ENCODE measurements around the gene PGM2.

Gene PGM2

DNA sequence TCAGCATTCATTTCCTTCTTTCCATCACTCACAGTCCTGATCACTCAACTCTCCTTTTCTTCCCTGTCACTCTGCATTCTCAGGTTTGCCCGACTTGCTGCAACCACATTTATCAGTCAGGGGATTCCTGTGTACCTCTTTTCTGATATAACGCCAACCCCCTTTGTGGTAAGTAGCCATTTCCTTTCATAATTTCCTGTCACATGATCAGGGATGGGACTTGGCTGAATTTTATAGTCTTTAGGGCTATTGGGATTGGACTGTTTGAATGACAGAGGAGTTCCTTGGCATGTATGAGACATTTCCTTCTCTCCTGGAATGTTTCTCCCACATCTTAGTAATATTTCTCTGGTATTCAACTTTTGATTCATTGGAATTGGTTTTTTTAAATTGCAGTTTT lies 11.0 kb downstream of the PGM2 start:
- H3K27me3 ChIP-seq (ENCODE audit: control insufficient read depth, insufficient read depth, low read length): no peaks in the 10 kb centered on the region
- H3K4me1 ChIP-seq (ENCODE audit: control insufficient read depth, low read depth, low read length): no peaks in the 10 kb centered on the region
- no peak overlapping the region for H3K9ac ChIP-seq (ENCODE audit: low read length)
- H3K4me3 ChIP-seq (ENCODE audit: low read length): no peak overlapping the region
- H3K27ac ChIP-seq (ENCODE audit: low read length): no peak overlapping the region
- H3K9me3 ChIP-seq (ENCODE audit: control insufficient read depth, low read depth, low read length): no peaks in the 10 kb centered on the region
- H3K36me3 ChIP-seq (ENCODE audit: control insufficient read depth, low read depth, low read length): peaks cover 37% of the 10 kb centered on the region

DNA sequence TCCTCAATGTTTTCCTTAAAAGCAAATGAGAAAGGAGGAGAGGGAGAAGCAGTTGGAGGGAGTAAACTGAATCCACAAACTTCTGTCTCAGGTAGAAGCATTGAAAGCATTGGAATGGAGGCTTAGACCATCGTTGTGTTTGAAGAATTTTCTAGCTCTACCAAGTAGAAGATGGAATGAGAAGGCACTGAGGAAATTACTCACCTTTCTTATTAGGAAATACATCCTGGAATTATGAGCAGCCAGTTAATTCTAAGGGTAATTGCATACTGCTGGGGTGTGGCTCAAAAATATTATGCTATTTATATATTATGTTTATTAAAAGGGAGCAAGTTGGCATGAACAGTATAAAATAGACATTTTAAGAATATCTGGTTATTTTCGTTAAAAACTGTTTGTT lies 12.9 kb downstream of the PGM2 start:
- no peak overlapping the region for H3K9ac ChIP-seq (ENCODE audit: low read length)
- H3K27me3 ChIP-seq (ENCODE audit: control insufficient read depth, insufficient read depth, low read length): no peaks in the 10 kb centered on the region
- H3K27ac ChIP-seq (ENCODE audit: low read length): no peak overlapping the region
- H3K4me3 ChIP-seq (ENCODE audit: low read length): no peak overlapping the region
- H3K4me1 ChIP-seq (ENCODE audit: control insufficient read depth, low read depth, low read length): no peaks in the 10 kb centered on the region
- H3K36me3 ChIP-seq (ENCODE audit: control insufficient read depth, low read depth, low read length): peaks cover 37% of the 10 kb centered on the region
- no peaks in the 10 kb centered on the region for H3K9me3 ChIP-seq (ENCODE audit: control insufficient read depth, low read depth, low read length)

DNA sequence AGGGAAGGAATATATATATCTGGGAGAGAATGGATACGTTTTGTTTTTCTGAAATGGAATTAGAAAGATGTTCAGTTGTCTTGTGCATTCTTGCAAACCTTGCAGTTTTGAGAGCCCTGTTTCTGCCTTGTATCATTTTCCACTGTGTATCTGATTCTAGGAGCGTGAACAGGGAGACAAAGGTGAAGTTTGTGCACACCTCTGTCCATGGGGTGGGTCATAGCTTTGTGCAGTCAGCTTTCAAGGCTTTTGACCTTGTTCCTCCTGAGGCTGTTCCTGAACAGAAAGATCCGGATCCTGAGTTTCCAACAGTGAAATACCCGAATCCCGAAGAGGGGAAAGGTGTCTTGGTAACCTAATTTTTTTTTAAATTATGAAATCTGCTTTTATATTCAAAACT lies 17.7 kb downstream of the PGM2 start:
- Histone ChIP-seq H3K27ac (ENCODE audit: low read length) (no peak overlapping the region), H3K4me3 (ENCODE audit: low read length) (no peak overlapping the region), H3K27me3 (ENCODE audit: control insufficient read depth, insufficient read depth, low read length) (no peaks in the 10 kb centered on the region), H3K9me3 (ENCODE audit: control insufficient read depth, low read depth, low read length) (no peaks in the 10 kb centered on the region), H3K4me1 (ENCODE audit: control insufficient read depth, low read depth, low read length) (no peaks in the 10 kb centered on the region), H3K36me3 (ENCODE audit: control insufficient read depth, low read depth, low read length) (peaks cover 33% of the 10 kb centered on the region), H3K9ac (ENCODE audit: low read length) (no peak overlapping the region)

- Histone ChIP-seq H3K4me1 (ENCODE audit: control insufficient read depth, low read depth, low read length) (no peaks in the 10 kb centered on the region), H3K27ac (ENCODE audit: low read length) (no peak overlapping the region), H3K27me3 (ENCODE audit: control insufficient read depth, insufficient read depth, low read length) (no peaks in the 10 kb centered on the region), H3K9me3 (ENCODE audit: control insufficient read depth, low read depth, low read length) (no peaks in the 10 kb centered on the region), H3K9ac (ENCODE audit: low read length) (no peak overlapping the region), H3K36me3 (ENCODE audit: control insufficient read depth, low read depth, low read length) (peaks cover 29% of the 10 kb centered on the region), H3K4me3 (ENCODE audit: low read length) (no peak overlapping the region)
These were observed 18.7 kb downstream of the PGM2 start for GRCh38 chr4:37845201-37845600.

- H3K4me1 ChIP-seq (ENCODE audit: control insufficient read depth, low read depth, low read length): no peaks in the 10 kb centered on the region
- no peak overlapping the region for H3K9ac ChIP-seq (ENCODE audit: low read length)
- H3K4me3 ChIP-seq (ENCODE audit: low read length): no peak overlapping the region
- peaks cover 26% of the 10 kb centered on the region for H3K36me3 ChIP-seq (ENCODE audit: control insufficient read depth, low read depth, low read length)
- no peak overlapping the region for H3K27ac ChIP-seq (ENCODE audit: low read length)
- H3K9me3 ChIP-seq (ENCODE audit: control insufficient read depth, low read depth, low read length): no peaks in the 10 kb centered on the region
- no peaks in the 10 kb centered on the region for H3K27me3 ChIP-seq (ENCODE audit: control insufficient read depth, insufficient read depth, low read length)
These were observed 20.9 kb downstream of the PGM2 start for GRCh38 chr4:37847311-37847884.

DNA sequence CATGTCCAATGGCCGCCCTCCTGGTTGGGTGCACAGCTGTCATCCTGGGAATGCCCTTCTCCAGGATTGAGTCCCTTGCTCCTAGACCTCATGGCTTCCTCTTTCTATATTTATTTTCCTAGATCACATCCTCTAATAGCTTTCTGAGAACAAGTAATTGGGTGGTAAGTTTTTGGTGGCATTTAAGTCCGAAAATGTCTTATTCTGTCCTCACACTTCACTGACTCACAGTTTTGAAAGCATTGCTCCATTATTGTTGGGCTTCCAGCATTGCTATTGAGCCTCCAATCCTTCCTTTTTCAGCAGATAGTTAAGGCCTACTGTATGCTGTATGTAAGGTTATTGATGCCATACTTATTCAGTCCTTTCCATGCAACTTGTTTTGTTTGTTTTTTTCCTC lies 25.9 kb downstream of the PGM2 start:
- no peaks in the 10 kb centered on the region for H3K4me1 ChIP-seq (ENCODE audit: control insufficient read depth, low read depth, low read length)
- no peak overlapping the region for H3K4me3 ChIP-seq (ENCODE audit: low read length)
- no peak overlapping the region for H3K27ac ChIP-seq (ENCODE audit: low read length)
- H3K27me3 ChIP-seq (ENCODE audit: control insufficient read depth, insufficient read depth, low read length): no peaks in the 10 kb centered on the region
- H3K9me3 ChIP-seq (ENCODE audit: control insufficient read depth, low read depth, low read length): no peaks in the 10 kb centered on the region
- no peak overlapping the region for H3K9ac ChIP-seq (ENCODE audit: low read length)
- H3K36me3 ChIP-seq (ENCODE audit: control insufficient read depth, low read depth, low read length): peaks cover 15% of the 10 kb centered on the region

DNA sequence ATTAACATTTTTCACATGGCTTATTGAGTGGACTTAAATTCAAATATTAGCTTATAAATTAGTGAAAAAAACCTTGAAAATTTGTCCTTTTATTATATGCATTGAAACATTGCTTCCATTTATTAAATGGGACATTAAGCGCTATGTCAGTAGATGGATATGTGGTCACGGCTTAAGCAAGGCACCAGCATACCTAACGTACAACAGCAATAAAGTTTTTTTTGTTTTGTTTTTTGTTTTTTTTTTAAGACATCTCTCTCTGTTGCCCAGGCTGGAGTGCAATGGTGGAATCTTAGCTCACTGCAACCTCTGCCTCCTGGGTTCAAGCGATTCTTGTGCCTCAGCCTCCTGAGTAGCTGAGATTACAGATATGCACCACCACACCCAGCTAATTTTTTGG lies 31.6 kb downstream of the PGM2 start:
- Histone ChIP-seq H3K9me3 (ENCODE audit: control insufficient read depth, low read depth, low read length) (no peaks in the 10 kb centered on the region), H3K36me3 (ENCODE audit: control insufficient read depth, low read depth, low read length) (peaks cover 9% of the 10 kb centered on the region)

GRCh38 chr4:37858872-37859271 lies 32.4 kb downstream of the PGM2 start:
- H3K36me3 ChIP-seq (ENCODE audit: control insufficient read depth, low read depth, low read length): peaks cover 9% of the 10 kb centered on the region

More for the DNA sequence above, 31.6 kb downstream of the PGM2 start:
- H3K4me1 ChIP-seq (ENCODE audit: control insufficient read depth, low read depth, low read length): no peaks in the 10 kb centered on the region
- H3K4me3 ChIP-seq (ENCODE audit: low read length): no peak overlapping the region
- no peak overlapping the region for H3K9ac ChIP-seq (ENCODE audit: low read length)
- no peak overlapping the region for H3K27ac ChIP-seq (ENCODE audit: low read length)
- H3K27me3 ChIP-seq (ENCODE audit: control insufficient read depth, insufficient read depth, low read length): no peaks in the 10 kb centered on the region

GRCh38 chr4:37860266-37860665 lies 33.8 kb downstream of the PGM2 start:
- H3K27ac ChIP-seq (ENCODE audit: low read length): no peak overlapping the region
- no peaks in the 10 kb centered on the region for H3K27me3 ChIP-seq (ENCODE audit: control insufficient read depth, insufficient read depth, low read length)
- no peak overlapping the region for H3K9ac ChIP-seq (ENCODE audit: low read length)
- no peak overlapping the region for H3K4me3 ChIP-seq (ENCODE audit: low read length)
- H3K9me3 ChIP-seq (ENCODE audit: control insufficient read depth, low read depth, low read length): no peaks in the 10 kb centered on the region
- H3K36me3 ChIP-seq (ENCODE audit: control insufficient read depth, low read depth, low read length): peaks cover 9% of the 10 kb centered on the region
- H3K4me1 ChIP-seq (ENCODE audit: control insufficient read depth, low read depth, low read length): no peaks in the 10 kb centered on the region

More at GRCh38 chr4:37858872-37859271, 32.4 kb downstream of the PGM2 start:
- Histone ChIP-seq H3K27ac (ENCODE audit: low read length) (no peak overlapping the region), H3K9ac (ENCODE audit: low read length) (no peak overlapping the region), H3K9me3 (ENCODE audit: control insufficient read depth, low read depth, low read length) (no peaks in the 10 kb centered on the region), H3K27me3 (ENCODE audit: control insufficient read depth, insufficient read depth, low read length) (no peaks in the 10 kb centered on the region), H3K4me1 (ENCODE audit: control insufficient read depth, low read depth, low read length) (no peaks in the 10 kb centered on the region), H3K4me3 (ENCODE audit: low read length) (no peak overlapping the region)

DNA sequence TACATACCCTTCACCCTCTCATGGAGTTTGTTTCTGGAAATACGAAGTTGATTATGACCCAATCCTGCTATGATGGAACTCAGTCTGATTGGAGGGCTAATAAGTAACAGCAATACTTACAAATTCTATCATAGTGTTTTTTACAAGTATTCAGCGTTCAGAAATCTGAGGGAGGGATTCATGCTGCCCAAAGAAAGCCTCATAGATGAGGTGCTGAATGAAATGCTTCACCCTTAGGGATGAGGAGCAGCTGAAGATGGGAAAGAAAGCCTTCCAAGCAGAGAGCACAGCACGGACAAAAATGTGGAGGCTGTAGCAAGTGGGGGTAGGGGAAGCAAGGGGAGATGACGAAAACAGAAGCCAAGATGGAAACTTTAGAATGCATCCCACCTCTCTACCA lies 36.5 kb downstream of the PGM2 start:
- Histone ChIP-seq H3K9me3 (ENCODE audit: control insufficient read depth, low read depth, low read length) (no peaks in the 10 kb centered on the region), H3K4me3 (ENCODE audit: low read length) (no peak overlapping the region), H3K27ac (ENCODE audit: low read length) (no peak overlapping the region), H3K36me3 (ENCODE audit: control insufficient read depth, low read depth, low read length) (peaks cover 6% of the 10 kb centered on the region), H3K27me3 (ENCODE audit: control insufficient read depth, insufficient read depth, low read length) (no peaks in the 10 kb centered on the region), H3K4me1 (ENCODE audit: control insufficient read depth, low read depth, low read length) (no peaks in the 10 kb centered on the region), H3K9ac (ENCODE audit: low read length) (no peak overlapping the region)

DNA sequence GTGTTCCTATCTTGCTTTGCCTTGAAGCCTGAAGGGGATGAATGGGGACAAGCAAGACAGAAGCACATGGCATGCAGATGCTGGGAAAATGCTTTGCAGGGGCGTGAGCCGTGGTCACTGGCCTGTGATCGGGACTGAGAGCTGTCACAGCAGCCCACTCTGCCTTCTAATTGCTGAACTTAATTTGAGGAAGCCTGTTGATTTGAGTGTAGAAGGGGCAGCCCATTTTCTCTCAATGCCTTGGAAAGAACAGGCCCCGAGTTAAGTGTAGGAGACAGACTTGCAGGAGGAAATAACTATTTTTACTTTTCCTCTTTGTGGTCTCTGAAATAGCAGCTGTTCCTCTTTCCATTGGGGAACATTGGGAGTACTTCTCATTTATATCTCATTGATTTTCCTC lies 38.3 kb downstream of the PGM2 start:
- no peaks in the 10 kb centered on the region for H3K4me1 ChIP-seq (ENCODE audit: control insufficient read depth, low read depth, low read length)
- H3K27me3 ChIP-seq (ENCODE audit: control insufficient read depth, insufficient read depth, low read length): no peaks in the 10 kb centered on the region
- H3K36me3 ChIP-seq (ENCODE audit: control insufficient read depth, low read depth, low read length): peaks cover 6% of the 10 kb centered on the region
- no peaks in the 10 kb centered on the region for H3K9me3 ChIP-seq (ENCODE audit: control insufficient read depth, low read depth, low read length)
- no peak overlapping the region for H3K4me3 ChIP-seq (ENCODE audit: low read length)
- no peak overlapping the region for H3K9ac ChIP-seq (ENCODE audit: low read length)
- H3K27ac ChIP-seq (ENCODE audit: low read length): no peak overlapping the region

GRCh38 chr4:37865450-37865849 lies 39.0 kb downstream of the PGM2 start:
- no peaks in the 10 kb centered on the region for H3K9me3 ChIP-seq (ENCODE audit: control insufficient read depth, low read depth, low read length)
- peaks cover 6% of the 10 kb centered on the region for H3K36me3 ChIP-seq (ENCODE audit: control insufficient read depth, low read depth, low read length)
- no peaks in the 10 kb centered on the region for H3K27me3 ChIP-seq (ENCODE audit: control insufficient read depth, insufficient read depth, low read length)

More at GRCh38 chr4:37865450-37865849, 39.0 kb downstream of the PGM2 start:
- no peaks in the 10 kb centered on the region for H3K4me1 ChIP-seq (ENCODE audit: control insufficient read depth, low read depth, low read length)
- no peak overlapping the region for H3K27ac ChIP-seq (ENCODE audit: low read length)
- no peak overlapping the region for H3K4me3 ChIP-seq (ENCODE audit: low read length)
- H3K9ac ChIP-seq (ENCODE audit: low read length): no peak overlapping the region

Data from iPS-18a (cell line).